ENCODE data around the gene ROM1.

Gene ROM1

GRCh38 chr11:62588966-62589637 lies 24.0 kb upstream of the ROM1 start:
- DNase-seq (ENCODE audit: low read depth, low spot score): no peak

GRCh38 chr11:62591448-62592145 lies 21.5 kb upstream of the ROM1 start, which contains the start of gene TUT1:
TSS of gene TUT1 (minus strand) at chr11:62591523. CDS start at chr11:62591485, 38 bp downstream.
- peak; percentile 100 for DNase-seq (ENCODE audit: low read depth, low spot score)

GRCh38 chr11:62592146-62592815 lies 20.8 kb upstream of the ROM1 start:
- DNase-seq (ENCODE audit: low read depth, low spot score): no peak

GRCh38 chr11:62592989-62593421 lies 20.1 kb upstream of the ROM1 start:
- no peak for DNase-seq (ENCODE audit: low read depth, low spot score)

GRCh38 chr11:62593434-62594044 lies 19.5 kb upstream of the ROM1 start:
- peak; percentile 87 for DNase-seq (ENCODE audit: low read depth, low spot score)

GRCh38 chr11:62595124-62595523 lies 17.9 kb upstream of the ROM1 start:
- DNase-seq (ENCODE audit: low read depth, low spot score): no peak

- peak; percentile 98 for DNase-seq (ENCODE audit: low read depth, low spot score)
Observed at GRCh38 chr11:62599069-62599696, 13.9 kb upstream of the ROM1 start.

- DNase-seq (ENCODE audit: low read depth, low spot score): no peak
Observed at GRCh38 chr11:62599901-62600300, 13.2 kb upstream of the ROM1 start.

GRCh38 chr11:62600367-62601121 lies 12.5 kb upstream of the ROM1 start:
- DNase-seq (ENCODE audit: low read depth, low spot score): no peak

GRCh38 chr11:62601122-62601371 lies 12.0 kb upstream of the ROM1 start:
- DNase-seq (ENCODE audit: low read depth, low spot score): no peak

GRCh38 chr11:62601372-62602140 lies 11.5 kb upstream of the ROM1 start, which contains the start of gene MTA2:
TSS of gene MTA2 (minus strand) at chr11:62601865. CDS start at chr11:62601450, 415 bp downstream.
- peak; percentile 100 for DNase-seq (ENCODE audit: low read depth, low spot score)

- DNase-seq (ENCODE audit: low read depth, low spot score): peak; percentile 69
Observed at GRCh38 chr11:62602141-62603071, 10.7 kb upstream of the ROM1 start.

- no peak for DNase-seq (ENCODE audit: low read depth, low spot score)
Observed at GRCh38 chr11:62603072-62603408, 10.0 kb upstream of the ROM1 start.

GRCh38 chr11:62603776-62604299 lies 9.2 kb upstream of the ROM1 start:
- no peak for DNase-seq (ENCODE audit: low read depth, low spot score)

GRCh38 chr11:62604460-62605120 lies 8.5 kb upstream of the ROM1 start:
- peak; percentile 73 for DNase-seq (ENCODE audit: low read depth, low spot score)

GRCh38 chr11:62605467-62605866 lies 7.6 kb upstream of the ROM1 start:
- no peak for DNase-seq (ENCODE audit: low read depth, low spot score)

GRCh38 chr11:62605902-62606301 lies 7.2 kb upstream of the ROM1 start:
- no peak for DNase-seq (ENCODE audit: low read depth, low spot score)

GRCh38 chr11:62607714-62608113 lies 5.3 kb upstream of the ROM1 start:
- DNase-seq (ENCODE audit: low read depth, low spot score): no peak

- DNase-seq (ENCODE audit: low read depth, low spot score): no peak
Observed at GRCh38 chr11:62608776-62609175, 4.3 kb upstream of the ROM1 start.
